ENCODE data around the gene TECPR2. TPM values are rescaled to one million over a fixed set of nuclear protein-coding genes. Genes with fewer than 3 reads are reported as not detected.
A peak's percentile ranks its signal among the peaks of the same experiment; 100 is the strongest.

TECPR2 gene
- total and polyA plus RNA-seq, 2 of the 13 experiments (the other 11 are each of a cell fraction or from before 2014, with no cell fraction given) = 3.5 to 5.7 TPM

- no peak for TF ChIP-seq ZNF891 (CRISPR knock-in tag; IDR thresholded peaks at IDR 0.05)
- TF ChIP-seq ZNF160 (CRISPR knock-in tag; IDR thresholded peaks at IDR 0.05) = 0 out of 2 replicates have a peak, but pooled peaks have one; percentile 39
- peak; percentile 49; the same call in 1 of the 2 replicates for TF ChIP-seq ZNF619 (CRISPR knock-in tag; IDR thresholded peaks at IDR 0.05)
- TF ChIP-seq, protein P1, sequence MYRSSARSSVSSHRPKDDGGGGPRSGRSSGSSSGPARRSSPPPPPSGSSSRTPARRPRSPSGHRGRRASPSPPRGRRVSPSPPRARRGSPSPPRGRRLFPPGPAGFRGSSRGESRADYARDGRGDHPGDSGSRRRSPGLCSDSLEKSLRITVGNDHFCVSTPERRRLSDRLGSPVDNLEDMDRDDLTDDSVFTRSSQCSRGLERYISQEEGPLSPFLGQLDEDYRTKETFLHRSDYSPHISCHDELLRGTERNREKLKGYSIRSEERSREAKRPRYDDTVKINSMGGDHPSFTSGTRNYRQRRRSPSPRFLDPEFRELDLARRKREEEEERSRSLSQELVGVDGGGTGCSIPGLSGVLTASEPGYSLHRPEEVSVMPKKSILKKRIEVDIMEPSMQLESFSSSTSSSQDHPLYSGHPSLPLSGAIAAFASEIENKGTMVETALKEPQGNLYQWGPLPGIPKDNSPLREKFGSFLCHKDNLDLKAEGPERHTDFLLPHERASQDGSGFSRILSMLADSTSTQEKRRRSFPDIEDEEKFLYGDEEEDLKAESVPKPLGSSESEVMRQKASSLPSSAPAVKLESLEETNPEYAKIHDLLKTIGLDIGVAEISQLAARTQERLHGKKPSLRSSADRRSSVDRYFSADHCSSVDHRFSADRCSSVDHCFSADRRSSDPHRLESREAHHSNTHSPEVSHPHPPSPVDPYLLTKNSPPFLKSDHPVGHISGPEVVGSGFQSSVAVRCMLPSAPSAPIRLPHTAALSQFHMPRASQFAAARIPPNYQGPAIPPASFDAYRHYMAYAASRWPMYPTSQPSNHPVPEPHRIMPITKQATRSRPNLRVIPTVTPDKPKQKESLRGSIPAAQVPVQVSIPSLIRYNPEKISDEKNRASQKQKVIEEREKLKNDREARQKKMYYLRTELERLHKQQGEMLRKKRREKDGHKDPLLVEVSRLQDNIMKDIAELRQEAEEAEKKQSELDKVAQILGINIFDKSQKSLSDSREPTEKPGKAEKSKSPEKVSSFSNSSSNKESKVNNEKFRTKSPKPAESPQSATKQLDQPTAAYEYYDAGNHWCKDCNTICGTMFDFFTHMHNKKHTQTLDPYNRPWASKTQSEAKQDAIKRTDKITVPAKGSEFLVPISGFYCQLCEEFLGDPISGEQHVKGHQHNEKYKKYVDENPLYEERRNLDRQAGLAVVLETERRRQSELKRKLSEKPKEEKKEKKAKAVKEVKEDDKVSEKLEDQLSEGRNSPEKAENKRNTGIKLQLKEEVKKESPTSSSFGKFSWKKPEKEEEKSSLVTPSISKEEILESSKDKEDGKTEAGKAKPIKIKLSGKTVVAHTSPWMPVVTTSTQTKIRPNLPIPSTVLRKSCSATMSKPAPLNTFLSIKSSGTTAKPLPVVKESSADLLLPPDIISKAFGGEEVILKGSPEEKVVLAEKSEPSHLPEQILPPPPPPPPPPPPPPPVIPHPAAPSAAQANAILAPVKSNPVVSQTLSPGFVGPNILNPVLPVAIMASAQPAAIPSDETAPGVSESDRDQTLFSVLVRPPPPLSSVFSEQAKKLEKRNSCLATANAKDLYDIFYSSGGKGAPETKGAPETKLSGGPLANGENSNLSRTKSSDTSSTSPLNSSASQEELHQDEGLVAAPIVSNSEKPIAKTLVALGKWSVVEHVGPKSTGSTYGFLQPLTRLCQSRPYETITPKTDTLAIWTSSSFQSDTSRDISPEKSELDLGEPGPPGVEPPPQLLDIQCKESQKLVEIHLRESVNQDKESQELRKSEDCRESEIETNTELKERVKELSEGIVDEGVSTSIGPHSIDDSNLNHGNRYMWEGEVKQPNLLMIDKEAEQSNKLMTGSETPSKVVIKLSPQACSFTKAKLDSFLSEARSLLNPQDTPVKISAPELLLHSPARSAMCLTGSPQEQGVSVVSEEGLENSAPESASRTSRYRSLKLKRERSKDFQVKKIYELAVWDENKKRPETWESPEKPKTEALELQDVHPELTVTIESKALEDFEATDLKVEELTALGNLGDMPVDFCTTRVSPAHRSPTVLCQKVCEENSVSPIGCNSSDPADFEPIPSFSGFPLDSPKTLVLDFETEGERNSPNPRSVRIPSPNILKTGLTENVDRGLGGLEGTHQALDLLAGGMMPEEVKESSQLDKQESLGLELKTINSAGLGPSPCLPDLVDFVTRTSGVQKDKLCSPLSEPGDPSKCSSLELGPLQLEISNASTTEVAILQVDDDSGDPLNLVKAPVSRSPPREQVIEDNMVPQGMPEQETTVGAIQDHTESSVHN (CRISPR knock-in tag; IDR thresholded peaks at IDR 0.05) = no peak
- TF ChIP-seq ZBTB42 (CRISPR knock-in tag; IDR thresholded peaks at IDR 0.05) = no peak
- peak; percentile 45 for TF ChIP-seq PATZ1 (CRISPR knock-in tag; IDR thresholded peaks at IDR 0.05)
- peak; percentile 98 for TF ChIP-seq ZNF780A (CRISPR knock-in tag; IDR thresholded peaks at IDR 0.05)
- TF ChIP-seq ATAD3A (CRISPR knock-in tag; IDR thresholded peaks at IDR 0.05) = no peak
- no peak for TF ChIP-seq ZNF841 (CRISPR knock-in tag; IDR thresholded peaks at IDR 0.05; ENCODE audit: borderline replicate concordance)
- TF ChIP-seq RBM22 (optimal IDR thresholded peaks at IDR 0.05; ENCODE audit: low read length) = peak; percentile 19
- TF ChIP-seq TOPORS (CRISPR knock-in tag; IDR thresholded peaks at IDR 0.05) = no peak
- TF ChIP-seq FOXK1 (CRISPR knock-in tag; IDR thresholded peaks at IDR 0.05; ENCODE audit: borderline replicate concordance, low read depth) = no peak
- no peak for TF ChIP-seq ZNF776 (CRISPR knock-in tag; IDR thresholded peaks at IDR 0.05)
- no peak for TF ChIP-seq ZNF530 (CRISPR knock-in tag; IDR thresholded peaks at IDR 0.05; ENCODE audit: low read depth)
- TF ChIP-seq NKX3-1 (CRISPR knock-in tag; IDR thresholded peaks at IDR 0.05) = no peak
- no peak for TF ChIP-seq NFE2L1 (CRISPR knock-in tag; IDR thresholded peaks at IDR 0.05; ENCODE audit: borderline replicate concordance)
- no peak for TF ChIP-seq XBP1 (CRISPR knock-in tag; IDR thresholded peaks at IDR 0.05)
- TF ChIP-seq ELF4 (CRISPR knock-in tag; IDR thresholded peaks at IDR 0.05; ENCODE audit: borderline replicate concordance) = no peak; the same call in 1 of the 2 replicates
- TF ChIP-seq ZNF256 (CRISPR knock-in tag; conservative IDR thresholded peaks at IDR 0.05) = no peak
- no peak for TF ChIP-seq ZNF367 (CRISPR knock-in tag; IDR thresholded peaks at IDR 0.05; ENCODE audit: borderline replicate concordance)
- 0 out of 2 replicates have a peak, but pooled peaks have one; percentile 31 for TF ChIP-seq ZMYM3 (CRISPR knock-in tag; IDR thresholded peaks at IDR 0.05)
Measured at GRCh38 chr14:102539544-102540314, 177.0 kb downstream of the TECPR2 start (continued).
